SKM-1 (cell line): ENCODE results near the gene EPB41.

Experiments
- DNase-seq: peaks from one replicate; lab custom pipeline; 2025; ENCODE audit not compliant: unreplicated experiment; lab: John Stamatoyannopoulos, UW

EPB41 gene

GRCh38 chr1:29162025-29162424 is 247.7 kb downstream of the EPB41 start:
- DNase-seq, result no peak

DNA sequence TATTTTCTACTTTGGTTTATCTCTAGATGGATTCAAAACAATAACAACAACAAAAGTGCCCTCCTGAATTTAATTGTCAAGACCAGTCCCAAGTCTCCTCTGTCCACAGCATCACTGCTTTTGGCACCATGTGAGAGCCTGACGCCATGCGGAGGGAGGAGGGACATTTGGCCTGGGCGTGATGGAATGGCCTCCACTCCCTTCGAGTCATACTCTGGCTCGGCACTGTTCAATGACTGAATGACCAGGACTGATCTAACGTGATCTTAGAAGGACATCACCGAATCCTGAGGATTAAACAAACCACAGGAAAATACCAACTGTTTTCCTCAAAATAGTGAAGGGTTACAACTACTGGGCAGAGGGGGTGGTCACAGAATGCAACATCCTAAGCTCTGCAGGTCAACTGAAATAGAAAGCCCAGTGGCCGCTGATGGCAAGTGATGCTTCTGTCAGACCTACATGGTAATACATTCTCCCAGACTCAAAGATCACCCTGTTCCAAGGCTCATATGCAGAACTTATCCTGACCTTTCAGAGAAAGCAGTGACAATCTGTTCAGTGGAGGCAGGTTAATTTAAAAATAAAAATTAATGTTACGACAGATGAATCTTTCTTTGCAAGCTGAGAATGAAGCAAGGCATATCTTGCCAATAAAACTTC is 248.2 kb downstream of the EPB41 start:
- DNase-seq, result no peak

DNA sequence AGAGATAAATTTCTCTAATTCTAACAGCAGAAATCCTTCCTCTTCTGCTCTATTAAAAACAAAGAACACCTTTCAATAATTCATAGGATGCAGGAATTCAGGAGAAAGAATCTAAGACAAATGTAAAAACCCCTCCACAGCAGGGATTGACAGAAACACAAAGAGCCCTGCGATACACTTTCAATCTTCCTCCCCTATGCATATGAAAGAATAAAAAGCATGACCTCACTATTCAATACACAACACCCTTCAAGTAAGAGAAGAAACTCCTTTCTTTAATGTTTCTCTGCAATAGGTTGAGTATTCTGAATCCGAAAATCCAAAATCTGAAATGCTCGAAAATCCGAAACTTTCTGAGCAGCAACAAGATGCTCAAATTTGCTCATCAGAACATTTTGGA is 250.2 kb downstream of the EPB41 start:
- DNase-seq, result no peak

GRCh38 chr1:29166291-29166878 is 252.0 kb downstream of the EPB41 start:
- DNase-seq, result no peak

- no peak for DNase-seq
These were observed 253.5 kb downstream of the EPB41 start for GRCh38 chr1:29167904-29168303.
